CD14-positive monocyte (primary cell): ENCODE measurements around the gene TES. TPM values are rescaled to one million over a fixed set of nuclear protein-coding genes. Genes with fewer than 3 reads are reported as not detected.

Experiments
- DNase-seq, 3 donors: peaks; one replicate each; pipeline ENCODE4 v3.0.0-alpha.2; 2011 to 2022
- H2AFZ ChIP-seq: 2 replicates; pipeline ENCODE4 v1.6.0; 2012; ENCODE audit warnings: mild to moderate bottlenecking, low read depth, low read length, inconsistent platforms; ENCODE audit not compliant: insufficient read depth, poor library complexity, severe bottlenecking
- H3K27ac ChIP-seq, 2 donors: 1 replicate in 1 of 2; 2 replicates in 1 of 2; pipeline ENCODE4 v1.5.1; 2012 to 2013; ENCODE audit warnings: low read length in 2 of 2, control low read depth in 1 of 2, inconsistent platforms in 1 of 2, low read depth in 1 of 2, mild to moderate bottlenecking in 1 of 2
- H3K27me3 ChIP-seq, 2 donors: one replicate each; pipeline versions ENCODE4 v1.6.0 to v1.6.1; 2011 to 2013; ENCODE audit warnings: low read length in 2 of 2; ENCODE audit not compliant: control insufficient read depth in 2 of 2, insufficient read depth in 2 of 2
- H3K36me3 ChIP-seq, 2 donors: replicated peaks in 1 of 2; 1 replicate in 1 of 2; 2 replicates in 1 of 2; pipeline versions ENCODE4 v1.5.1 to v1.6.1; 2012 to 2013; ENCODE audit warnings: low read length in 2 of 2, control low read depth in 1 of 2, inconsistent platforms in 1 of 2, mild to moderate bottlenecking in 1 of 2; ENCODE audit not compliant: insufficient read depth in 2 of 2, control insufficient read depth in 1 of 2
- H3K4me1 ChIP-seq, 2 donors: 1 replicate in 1 of 2; 2 replicates in 1 of 2; pipeline versions ENCODE4 v1.5.1 to v1.6.1; 2012 to 2013; ENCODE audit warnings: low read length in 2 of 2, control low read depth in 1 of 2, inconsistent platforms in 1 of 2, mild to moderate bottlenecking in 1 of 2, moderate library complexity in 1 of 2; ENCODE audit not compliant: insufficient read depth in 2 of 2, control insufficient read depth in 1 of 2
- H3K4me2 ChIP-seq: replicated peaks from 2 replicates; pipeline ENCODE3; 2012; ENCODE audit warnings: low read length, moderate library complexity, mild to moderate bottlenecking; ENCODE audit not compliant: poor library complexity, severe bottlenecking; ENCODE audit errors: extremely low read depth
- H3K4me3 ChIP-seq, 3 experiments: fragments of 200-600 bp in 1 of 3; sonication (generic) in 1 of 3; replicated peaks in 1 of 3; 1 replicate in 2 of 3; 2 replicates in 1 of 3; pipeline ENCODE4 v1.5.1; 2011 to 2013; ENCODE audit warnings: low read length in 3 of 3, mild to moderate bottlenecking in 3 of 3, control low read depth in 2 of 3, low read depth in 2 of 3, inconsistent platforms in 1 of 3, moderate library complexity in 1 of 3
- H3K79me2 ChIP-seq: 2 replicates; pipeline ENCODE4 v1.6.0; 2012; ENCODE audit warnings: mild to moderate bottlenecking, control low read depth, inconsistent platforms, low read length, moderate library complexity; ENCODE audit not compliant: insufficient read depth
- H3K9ac ChIP-seq: 2 replicates; pipeline ENCODE4 v1.6.0; 2017; ENCODE audit warnings: low read length, mild to moderate bottlenecking; ENCODE audit not compliant: insufficient read depth, poor library complexity, severe bottlenecking
- H3K9me3 ChIP-seq, 2 donors: replicated peaks in 1 of 2; 1 replicate in 1 of 2; 2 replicates in 1 of 2; pipeline versions ENCODE4 v1.5.1 to v1.6.1; 2012 to 2013; ENCODE audit warnings: low read length in 2 of 2, control low read depth in 1 of 2; ENCODE audit not compliant: control insufficient read depth in 1 of 2, insufficient read depth in 1 of 2
- H4K20me1 ChIP-seq: 2 replicates; pipeline ENCODE4 v1.6.0; 2012; ENCODE audit warnings: mild to moderate bottlenecking, low read length, control low read depth, moderate library complexity; ENCODE audit not compliant: insufficient read depth
- H3K27ac Mint-ChIP-seq, 7 donors: one replicate each; pipeline ENCODE4 v1.8.0; 2020; ENCODE audit warnings: mild to moderate bottlenecking in 7 of 7, mixed read lengths in 7 of 7, moderate library complexity in 6 of 7, inconsistent platforms in 2 of 7
- H3K27me3 Mint-ChIP-seq, 3 donors: one replicate each; pipeline ENCODE4 v1.8.0; 2021 to 2022; ENCODE audit warnings: low read depth in 3 of 3, mild to moderate bottlenecking in 3 of 3, mixed read lengths in 3 of 3, moderate library complexity in 3 of 3, inconsistent platforms in 1 of 3
- H3K36me3 Mint-ChIP-seq, 2 donors: one replicate each; pipeline ENCODE4 v1.8.0; 2020; ENCODE audit warnings: mixed read lengths in 2 of 2, inconsistent platforms in 1 of 2, mild to moderate bottlenecking in 1 of 2
- H3K4me1 Mint-ChIP-seq: one replicate; pipeline ENCODE4 v1.8.0; 2020; ENCODE audit warnings: mild to moderate bottlenecking, mixed read lengths
- H3K4me3 Mint-ChIP-seq, 2 donors: one replicate each; pipeline ENCODE4 v1.8.0; 2020; ENCODE audit warnings: mild to moderate bottlenecking in 2 of 2, mixed read lengths in 2 of 2, moderate library complexity in 1 of 2
- H3K9me3 Mint-ChIP-seq, 7 donors: one replicate each; pipeline ENCODE4 v1.8.0; 2020 to 2022; ENCODE audit warnings: mixed read lengths in 7 of 7, mild to moderate bottlenecking in 6 of 7, moderate library complexity in 6 of 7, inconsistent platforms in 2 of 7
- WGBS: methylation state at CpG from one replicate; pipeline ENCODE4 v1.1.5; 2013; ENCODE audit warnings: missing lambda C conversion rate; ENCODE audit not compliant: insufficient coverage; 5-methylcytosine and 5-hydroxymethylcytosine counted together
- intact Hi-C, 2 donors: fragments of 100-400 bp; cut with micrococcal nuclease; formaldehyde crosslinking; loops; one replicate each; pipeline versions ENCODE4 v1.15.0 to v1.15.1; 2023
- polyA plus RNA-seq, 3 donors: library from polyadenylated mRNA; depleted of rRNA in 1 of 3; unstranded in 2 of 3; stranded (reverse) in 1 of 3; fragments of 300-500 nt in 2 of 3; fragments of >200 nt in 1 of 3; fragmentation: Illumina TruSeq in 2 of 3; gene quantifications; 1 replicate in 2 of 3; 2 replicates in 1 of 3; pipeline ENCODE4 v1.2.3, GENCODE V29; 2012 to 2021
- TF ChIP-seq, protein P1 (sequence below): fragments of 200-600 bp; IDR thresholded peaks from one replicate; pipeline ENCODE4 v1.8.0; 2022; ENCODE audit warnings: antibody characterized with exemption, mild to moderate bottlenecking

Gene TES
- polyA plus RNA-seq, 3 donors, result 61.7 to 104 (median 89.0) TPM

DNA sequence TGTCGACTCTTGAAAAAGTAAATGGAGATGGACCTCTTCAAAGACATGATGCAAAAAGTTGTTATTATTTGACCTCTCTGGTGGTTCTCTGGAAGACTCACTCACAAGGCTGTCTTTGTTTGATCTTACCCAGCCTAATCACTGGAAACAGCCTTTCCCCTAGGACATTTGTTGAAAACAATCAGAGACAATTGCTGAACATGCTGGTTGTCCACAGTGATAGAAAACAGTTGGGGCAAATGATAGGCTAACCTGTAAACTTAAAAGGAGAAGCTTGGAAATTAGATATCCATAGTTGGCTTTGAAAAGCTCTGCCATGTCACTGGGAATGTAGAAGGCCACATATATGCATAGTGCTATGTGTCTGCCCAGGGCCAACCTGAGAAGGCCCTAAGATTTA, 22.9 kb upstream of the TES start:
- no peaks in the 10 kb centered on the region for H3K4me1 Mint-ChIP-seq
- no peaks in the 10 kb centered on the region for H4K20me1 ChIP-seq
- H3K36me3 ChIP-seq, result no peaks in the 10 kb centered on the region
- no peaks in the 10 kb centered on the region for H3K27me3 ChIP-seq
- TF ChIP-seq, protein P1, sequence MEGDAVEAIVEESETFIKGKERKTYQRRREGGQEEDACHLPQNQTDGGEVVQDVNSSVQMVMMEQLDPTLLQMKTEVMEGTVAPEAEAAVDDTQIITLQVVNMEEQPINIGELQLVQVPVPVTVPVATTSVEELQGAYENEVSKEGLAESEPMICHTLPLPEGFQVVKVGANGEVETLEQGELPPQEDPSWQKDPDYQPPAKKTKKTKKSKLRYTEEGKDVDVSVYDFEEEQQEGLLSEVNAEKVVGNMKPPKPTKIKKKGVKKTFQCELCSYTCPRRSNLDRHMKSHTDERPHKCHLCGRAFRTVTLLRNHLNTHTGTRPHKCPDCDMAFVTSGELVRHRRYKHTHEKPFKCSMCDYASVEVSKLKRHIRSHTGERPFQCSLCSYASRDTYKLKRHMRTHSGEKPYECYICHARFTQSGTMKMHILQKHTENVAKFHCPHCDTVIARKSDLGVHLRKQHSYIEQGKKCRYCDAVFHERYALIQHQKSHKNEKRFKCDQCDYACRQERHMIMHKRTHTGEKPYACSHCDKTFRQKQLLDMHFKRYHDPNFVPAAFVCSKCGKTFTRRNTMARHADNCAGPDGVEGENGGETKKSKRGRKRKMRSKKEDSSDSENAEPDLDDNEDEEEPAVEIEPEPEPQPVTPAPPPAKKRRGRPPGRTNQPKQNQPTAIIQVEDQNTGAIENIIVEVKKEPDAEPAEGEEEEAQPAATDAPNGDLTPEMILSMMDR, result no peak
- no CpG with 5 or more reads among the region's 1 CpG for WGBS
- intact Hi-C loops, result no loop called here
- no peaks in the 10 kb centered on the region for H3K36me3 Mint-ChIP-seq
- no peaks in the 10 kb centered on the region for H3K79me2 ChIP-seq
- H3K4me2 ChIP-seq, result no peak overlapping the region
- no peak overlapping the region for H3K27ac Mint-ChIP-seq
- peaks cover 1 to 6% (median 1%) of the 10 kb centered on the region in 3 donors for H3K27me3 Mint-ChIP-seq
- H2AFZ ChIP-seq, result no peak overlapping the region
- no peak for DNase-seq
- peaks cover 0 to 4% of the 10 kb centered on the region in 2 donors for H3K9me3 ChIP-seq
- H3K4me3 ChIP-seq, result no peak overlapping the region
- H3K4me1 ChIP-seq, result no peaks in the 10 kb centered on the region
- H3K4me3 Mint-ChIP-seq, result no peak overlapping the region
- peaks cover 0 to 9% (median 3%) of the 10 kb centered on the region in 7 donors for H3K9me3 Mint-ChIP-seq
- H3K27ac ChIP-seq, result no peak overlapping the region
- H3K9ac ChIP-seq, result no peak overlapping the region

DNA sequence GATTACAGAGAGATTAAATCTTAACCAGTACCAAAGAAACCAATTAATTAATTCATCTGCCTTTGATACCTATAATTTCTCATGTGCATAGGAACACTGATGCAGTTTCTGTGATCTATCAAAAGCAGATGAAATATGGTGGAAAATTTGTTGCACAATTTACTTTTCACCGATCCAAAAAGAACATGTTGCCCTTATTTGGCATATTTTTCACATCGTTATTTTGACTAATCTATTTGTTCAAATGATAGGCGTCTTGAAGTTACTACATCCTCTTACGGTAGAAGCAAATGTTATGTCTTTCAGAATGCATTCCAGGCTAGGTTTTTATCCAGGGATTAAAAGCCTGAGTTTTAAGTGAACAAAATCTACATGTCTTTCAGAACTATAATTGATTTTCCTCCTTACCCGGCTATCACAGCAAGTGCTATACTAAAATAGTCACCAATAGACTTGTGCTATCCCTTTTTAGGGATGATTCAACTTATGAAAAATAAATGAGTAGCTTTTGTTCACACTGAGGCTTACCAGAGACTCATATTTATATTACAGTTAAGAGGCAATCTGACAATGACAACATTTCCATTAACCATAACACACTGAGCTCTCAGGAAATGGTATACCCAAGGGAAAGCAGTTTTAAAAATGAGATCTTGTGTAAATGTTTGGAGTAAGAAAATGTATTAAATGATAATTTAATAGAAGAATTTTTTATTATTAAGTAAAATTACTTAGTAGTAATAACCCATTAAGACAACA, 16.8 kb upstream of the TES start:
- Histone ChIP-seq H3K4me2 (no peak overlapping the region), H3K9me3 (no peaks in the 10 kb centered on the region), H3K79me2 (no peaks in the 10 kb centered on the region), H3K4me3 (no peak overlapping the region), H3K9ac (no peak overlapping the region), H2AFZ (no peak overlapping the region), H3K27me3 (no peaks in the 10 kb centered on the region), H3K36me3 (no peaks in the 10 kb centered on the region), H3K4me1 (no peaks in the 10 kb centered on the region), H3K27ac (no peak overlapping the region), H4K20me1 (no peaks in the 10 kb centered on the region)
- intact Hi-C loops, result no loop called here
- no peak for DNase-seq
- Mint-ChIP-seq H3K4me1 (no peaks in the 10 kb centered on the region), H3K9me3 (no peaks in the 10 kb centered on the region), H3K4me3 (no peak overlapping the region), H3K27ac (no peak overlapping the region), H3K36me3 (no peaks in the 10 kb centered on the region), H3K27me3 (peaks cover 1 to 3% (median 1%) of the 10 kb centered on the region in 3 donors)
- WGBS, result 93% methylated on average over 3 of the region's 5 CpGs
- TF ChIP-seq, protein P1, result no peak
